Measurements from ENCODE around the gene ITGB1BP2. TPM values are rescaled to one million over a fixed set of nuclear protein-coding genes. Genes with fewer than 3 reads are reported as not detected.

Gene ITGB1BP2
- total RNA-seq (ENCODE audit: low replicate concordance), result 0.99 and 4.8 TPM in 2 replicates

DNA sequence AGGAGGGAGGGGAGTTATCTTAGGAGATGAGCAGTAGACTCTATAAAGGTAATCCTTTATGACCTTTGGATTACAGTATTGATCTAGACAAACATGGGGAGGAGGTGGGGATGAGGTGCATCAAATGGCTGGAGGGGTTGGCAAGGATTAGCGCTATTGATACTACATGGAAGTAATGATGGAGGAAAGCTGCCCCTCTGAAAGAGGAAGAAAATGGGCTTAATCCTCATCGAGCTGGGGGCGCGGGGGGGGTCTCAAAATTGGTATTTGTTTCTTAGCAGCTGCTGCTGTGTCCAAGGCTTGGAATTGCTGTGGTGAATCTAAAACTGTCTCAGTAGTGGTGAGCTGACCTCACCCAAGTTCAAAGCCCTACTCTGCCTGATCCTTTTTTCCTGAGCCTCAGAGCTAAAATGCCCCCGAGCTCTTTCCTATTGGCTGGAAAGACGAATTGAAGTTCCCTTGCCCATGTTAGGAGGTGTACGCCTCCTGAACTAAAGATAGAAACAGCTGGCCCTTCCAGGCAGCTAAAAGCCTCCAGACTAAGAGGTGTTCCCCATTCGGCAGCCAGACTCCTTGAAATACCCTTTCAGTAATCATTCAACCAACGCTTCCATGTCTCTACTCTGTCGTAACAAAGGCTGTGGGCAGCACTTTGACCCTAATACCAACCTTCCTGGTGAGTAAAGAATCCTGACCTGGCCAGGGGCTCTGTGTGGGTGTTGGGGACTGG lies at the start of gene ITGB1BP2:
Gene ITGB1BP2, plus strand, starts transcription at position 556 of the 730 bp plus-strand sequence. Its CDS starts 57 bp downstream, at position 613.
- Histone ChIP-seq H3K9me3 (ENCODE audit: low read depth) (no peaks in the 10 kb centered on the region), H2AFZ (replicated peaks) (no peak within 1 kb of the TSS), H3K36me3 (no peaks in the 10 kb centered on the region), H3K4me3 (no peak within 1 kb of the TSS), H3F3A (ENCODE audit: low read depth) (peaks cover 51% of the 10 kb centered on the region), H3K27me3 (no peaks in the 10 kb centered on the region), H4K20me1 (ENCODE audit: low read depth) (peaks cover 48% of the 10 kb centered on the region), H3K27ac (no peak within 1 kb of the TSS), H3K79me2 (ENCODE audit: low read depth) (no peaks in the 10 kb centered on the region), H3K4me1 (no peaks in the 10 kb centered on the region), H3K9ac (no peak within 1 kb of the TSS), H3K4me2 (no peak within 1 kb of the TSS)
- Mint-ChIP-seq H3K4me1 (peaks cover 3% of the 10 kb centered on the region), H3K9me3 (peaks cover 7% of the 10 kb centered on the region), H3K27ac (no peak within 1 kb of the TSS), H3K4me3 (no peak within 1 kb of the TSS), H3K27me3 (ENCODE audit: insufficient read depth, low read depth) (peaks cover 4% of the 10 kb centered on the region), H3K36me3 (peaks cover 28% of the 10 kb centered on the region)
- TF ChIP-seq EZH2phosphoT487 (IDR thresholded peaks at IDR 0.05) (no peak), EZH2 (IDR thresholded peaks at IDR 0.05) (no peak)
- TF ChIP-seq, protein P1, sequence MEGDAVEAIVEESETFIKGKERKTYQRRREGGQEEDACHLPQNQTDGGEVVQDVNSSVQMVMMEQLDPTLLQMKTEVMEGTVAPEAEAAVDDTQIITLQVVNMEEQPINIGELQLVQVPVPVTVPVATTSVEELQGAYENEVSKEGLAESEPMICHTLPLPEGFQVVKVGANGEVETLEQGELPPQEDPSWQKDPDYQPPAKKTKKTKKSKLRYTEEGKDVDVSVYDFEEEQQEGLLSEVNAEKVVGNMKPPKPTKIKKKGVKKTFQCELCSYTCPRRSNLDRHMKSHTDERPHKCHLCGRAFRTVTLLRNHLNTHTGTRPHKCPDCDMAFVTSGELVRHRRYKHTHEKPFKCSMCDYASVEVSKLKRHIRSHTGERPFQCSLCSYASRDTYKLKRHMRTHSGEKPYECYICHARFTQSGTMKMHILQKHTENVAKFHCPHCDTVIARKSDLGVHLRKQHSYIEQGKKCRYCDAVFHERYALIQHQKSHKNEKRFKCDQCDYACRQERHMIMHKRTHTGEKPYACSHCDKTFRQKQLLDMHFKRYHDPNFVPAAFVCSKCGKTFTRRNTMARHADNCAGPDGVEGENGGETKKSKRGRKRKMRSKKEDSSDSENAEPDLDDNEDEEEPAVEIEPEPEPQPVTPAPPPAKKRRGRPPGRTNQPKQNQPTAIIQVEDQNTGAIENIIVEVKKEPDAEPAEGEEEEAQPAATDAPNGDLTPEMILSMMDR (IDR thresholded peaks at IDR 0.05), result no peak
- no peak for DNase-seq (ENCODE audit: low spot score)

DNA sequence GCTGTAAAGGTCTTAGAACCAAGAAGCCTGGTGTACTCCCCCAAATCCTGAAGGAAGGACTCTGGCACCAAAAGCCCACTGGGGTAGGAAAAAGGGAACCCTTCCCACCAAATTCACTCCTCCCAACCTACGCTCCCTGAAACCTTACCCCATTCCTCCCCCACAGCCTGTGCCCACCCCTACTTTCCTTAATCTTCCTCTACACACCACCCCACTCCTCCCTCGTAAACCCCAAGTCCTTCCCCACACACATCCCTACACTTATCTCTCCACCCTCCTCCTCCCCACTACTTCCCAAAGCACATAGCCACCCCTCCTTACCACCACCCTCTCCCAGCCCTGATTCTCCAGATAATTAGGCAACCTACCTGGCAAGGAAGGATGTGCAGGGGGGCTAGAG lies 49.3 kb upstream of the ITGB1BP2 start:
- Histone ChIP-seq H3K9ac (no peak overlapping the region), H3K4me3 (peak overlapping the region; percentile 96), H3K4me1 (no peaks in the 10 kb centered on the region), H3K4me2 (peak overlapping the region; percentile 81), H3K27me3 (no peaks in the 10 kb centered on the region), H3K9me3 (ENCODE audit: low read depth) (no peaks in the 10 kb centered on the region), H2AFZ (replicated peaks) (no peak overlapping the region), H3K27ac (no peak overlapping the region), H3K36me3 (no peaks in the 10 kb centered on the region), H3F3A (ENCODE audit: low read depth) (peaks cover 9% of the 10 kb centered on the region), H3K79me2 (ENCODE audit: low read depth) (peaks cover 37% of the 10 kb centered on the region), H4K20me1 (ENCODE audit: low read depth) (peaks cover 16% of the 10 kb centered on the region)
- no peak for DNase-seq (ENCODE audit: low spot score)
- peaks cover 12% of the 10 kb centered on the region for H3K36me3 Mint-ChIP-seq
- TF ChIP-seq EZH2phosphoT487 (IDR thresholded peaks at IDR 0.05), result no peak
- no peak for TF ChIP-seq EZH2 (IDR thresholded peaks at IDR 0.05)
- TF ChIP-seq, protein P1 (IDR thresholded peaks at IDR 0.05), result no peak
- H3K4me1 Mint-ChIP-seq, result peaks cover 17% of the 10 kb centered on the region
- peaks cover 4% of the 10 kb centered on the region for H3K9me3 Mint-ChIP-seq
- peak overlapping the region; percentile 96 for H3K4me3 Mint-ChIP-seq
- peaks cover 5% of the 10 kb centered on the region for H3K27me3 Mint-ChIP-seq (ENCODE audit: insufficient read depth, low read depth)
- no peak overlapping the region for H3K27ac Mint-ChIP-seq

DNA sequence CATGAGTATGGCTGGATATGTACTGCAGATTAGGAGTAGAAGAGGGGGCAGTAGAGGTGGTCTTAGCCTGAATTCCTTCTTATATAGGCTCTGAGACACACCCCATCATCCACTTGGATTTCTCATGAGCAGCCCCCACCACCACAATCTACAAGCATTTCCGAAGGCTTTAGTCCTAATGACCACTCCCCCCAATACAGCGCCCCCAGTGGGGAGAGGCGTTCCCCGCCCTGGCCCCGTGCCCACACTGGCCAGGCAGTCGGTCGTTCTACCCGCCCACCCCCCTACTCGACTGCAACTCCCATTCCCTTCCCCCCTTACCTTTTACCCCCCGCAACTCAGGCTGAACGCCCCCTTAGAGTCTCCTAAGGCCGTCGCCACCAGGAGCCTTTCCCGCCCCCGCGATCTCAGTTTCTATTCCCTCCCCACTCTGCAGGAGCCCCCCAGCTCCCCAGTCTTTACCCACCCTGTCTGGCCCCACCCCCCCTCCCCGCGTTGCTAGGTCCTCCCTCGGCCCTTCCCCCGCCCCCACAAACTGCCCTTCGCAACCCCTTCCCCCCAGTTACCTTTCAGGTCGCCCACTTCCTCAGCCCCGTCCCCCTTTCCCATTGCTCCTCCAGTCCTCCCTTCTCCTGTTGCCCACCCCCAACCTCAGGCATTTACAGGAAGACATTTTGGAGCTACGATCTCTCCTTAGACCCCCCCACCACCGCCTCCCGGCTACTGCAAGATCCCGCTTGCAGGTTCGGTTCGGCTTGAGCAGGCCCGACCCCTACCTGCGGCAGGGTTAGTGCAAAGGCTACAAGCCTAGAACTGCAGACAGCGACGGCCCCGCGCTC lies 48.1 kb upstream of the ITGB1BP2 start:
- Histone ChIP-seq H4K20me1 (ENCODE audit: low read depth) (peaks cover 16% of the 10 kb centered on the region), H3K27ac (no peak overlapping the region), H3K79me2 (ENCODE audit: low read depth) (peaks cover 37% of the 10 kb centered on the region), H3K36me3 (no peaks in the 10 kb centered on the region), H2AFZ (replicated peaks) (no peak overlapping the region), H3K9ac (peak overlapping the region; percentile 70), H3K27me3 (no peaks in the 10 kb centered on the region), H3K4me2 (peak overlapping the region; percentile 81), H3F3A (ENCODE audit: low read depth) (peaks cover 9% of the 10 kb centered on the region), H3K4me1 (no peaks in the 10 kb centered on the region), H3K4me3 (peak overlapping the region; percentile 96), H3K9me3 (ENCODE audit: low read depth) (no peaks in the 10 kb centered on the region)
- H3K36me3 Mint-ChIP-seq, result peaks cover 10% of the 10 kb centered on the region
- peak; percentile 65 for DNase-seq (ENCODE audit: low spot score)
- peaks cover 17% of the 10 kb centered on the region for H3K4me1 Mint-ChIP-seq
- H3K4me3 Mint-ChIP-seq, result peak overlapping the region; percentile 96
- H3K27ac Mint-ChIP-seq, result peak overlapping the region; percentile 81
- H3K27me3 Mint-ChIP-seq (ENCODE audit: insufficient read depth, low read depth), result peaks cover 5% of the 10 kb centered on the region
- TF ChIP-seq, protein P1 (IDR thresholded peaks at IDR 0.05), result peak; percentile 53
- no peak for TF ChIP-seq EZH2 (IDR thresholded peaks at IDR 0.05)
- H3K9me3 Mint-ChIP-seq, result peaks cover 4% of the 10 kb centered on the region
